Smooth muscle cell (in vitro differentiated cells): ENCODE measurements around the gene CACNA1D. TPM values are rescaled to one million over a fixed set of nuclear protein-coding genes. Genes with fewer than 3 reads are reported as not detected.

Experiments
- DNase-seq: peaks from one replicate; lab custom pipeline; 2025; ENCODE audit not compliant: unreplicated experiment; lab: John Stamatoyannopoulos, UW
- H2AFZ ChIP-seq: fragments of 200-600 bp; sonication (generic); 2 replicates; pipeline ENCODE4 v1.6.0; 2016; ENCODE audit warnings: antibody characterized with exemption, low read depth, mild to moderate bottlenecking
- H3F3A ChIP-seq: fragments of 200-600 bp; sonication (generic); 2 replicates; pipeline ENCODE4 v1.6.0; 2017; ENCODE audit warnings: antibody characterized with exemption, low read depth
- H3K27ac ChIP-seq: fragments of 200-600 bp; sonication (generic); 2 replicates; pipeline ENCODE4 v1.5.1; 2016; ENCODE audit warnings: low read depth, mild to moderate bottlenecking
- H3K27me3 ChIP-seq: fragments of 200-600 bp; sonication (generic); 2 replicates; pipeline ENCODE4 v1.6.1; 2016; ENCODE audit warnings: low read depth, mild to moderate bottlenecking
- H3K36me3 ChIP-seq: fragments of 200-600 bp; sonication (generic); 2 replicates; pipeline ENCODE4 v1.5.1; 2016; ENCODE audit warnings: low read depth
- H3K4me1 ChIP-seq: fragments of 200-600 bp; sonication (generic); 2 replicates; pipeline ENCODE4 v1.5.1; 2016; ENCODE audit warnings: low read depth
- H3K4me2 ChIP-seq: fragments of 200-600 bp; sonication (generic); 2 replicates; pipeline ENCODE4 v1.6.0; 2016; ENCODE audit warnings: mild to moderate bottlenecking
- H3K4me3 ChIP-seq: fragments of 200-600 bp; sonication (generic); 2 replicates; pipeline ENCODE4 v1.5.1; 2016; ENCODE audit warnings: mild to moderate bottlenecking
- H3K79me2 ChIP-seq: fragments of 200-600 bp; sonication (generic); 2 replicates; pipeline ENCODE4 v1.6.0; 2016; ENCODE audit warnings: low read depth, mild to moderate bottlenecking
- H3K9ac ChIP-seq: fragments of 200-600 bp; sonication (generic); 2 replicates; pipeline ENCODE4 v1.6.0; 2016; ENCODE audit warnings: low read depth
- H3K9me3 ChIP-seq: fragments of 200-600 bp; sonication (generic); replicated peaks from 2 replicates; pipeline ENCODE4 v1.5.1; 2016; ENCODE audit warnings: low read depth
- H4K20me1 ChIP-seq: fragments of 200-600 bp; sonication (generic); 2 replicates; pipeline ENCODE4 v1.6.0; 2016; ENCODE audit warnings: low read depth
- CTCF ChIP-seq: fragments of 200-600 bp; sonication (generic); IDR thresholded peaks from 2 replicates; pipeline ENCODE4 v1.5.1; 2017; ENCODE audit warnings: borderline replicate concordance, mild to moderate bottlenecking, antibody characterized with exemption; ENCODE audit not compliant: insufficient read depth, poor library complexity, severe bottlenecking
- WGBS: methylation state at CpG from one replicate; pipeline ENCODE4 v1.1.7; 2016; ENCODE audit warnings: low lambda C conversion rate; 5-methylcytosine and 5-hydroxymethylcytosine counted together
- polyA plus RNA-seq: library from polyadenylated mRNA; unstranded; fragments of >200 nt; fragmentation: Nextera tagmentation; extraction: Ambion mirVana; gene quantifications from 2 replicates; pipeline ENCODE4 v1.2.1, GENCODE V29; 2016
- total RNA-seq: library from RNA; depleted of rRNA; stranded (reverse); fragments of >200 nt; gene quantifications from 2 replicates; pipeline ENCODE4 v1.2.3, GENCODE V29; 2014

CACNA1D gene
- total and polyA plus RNA-seq, 2 experiments from 2014 or later: 0.63 to 1.4 TPM

DNA sequence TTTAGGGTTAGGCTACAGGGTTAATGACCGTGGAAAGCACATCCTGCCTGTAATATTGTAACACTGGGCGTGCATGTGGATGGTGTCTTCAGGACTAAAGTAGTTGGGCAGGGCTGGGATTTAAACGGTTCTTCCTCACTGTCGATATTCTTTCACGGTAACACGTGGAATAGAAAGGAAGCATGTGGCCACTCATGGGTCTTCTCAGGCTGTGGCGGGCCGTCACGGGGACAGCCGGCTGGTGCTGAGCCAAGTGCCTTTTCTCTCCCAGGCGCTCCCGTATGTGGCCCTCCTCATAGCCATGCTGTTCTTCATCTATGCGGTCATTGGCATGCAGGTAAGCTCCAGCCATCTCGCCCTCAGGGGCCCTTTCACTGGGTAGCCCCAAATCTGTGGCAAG is 278.2 kb downstream of the CACNA1D start:
- WGBS: 96% methylated on average over 14 of the region's 14 CpGs
- no peak for DNase-seq
- Histone ChIP-seq H2AFZ (no peak overlapping the region), H3K36me3 (no peaks in the 10 kb centered on the region), H3K4me3 (no peak overlapping the region), H3K9me3 (no peaks in the 10 kb centered on the region), H3K9ac (no peak overlapping the region), H3K27ac (no peak overlapping the region), H3K4me1 (peaks cover 10% of the 10 kb centered on the region), H4K20me1 (no peaks in the 10 kb centered on the region), H3K79me2 (no peaks in the 10 kb centered on the region), H3K4me2 (no peak overlapping the region), H3K27me3 (peaks cover 25% of the 10 kb centered on the region), H3F3A (no peaks in the 10 kb centered on the region)
- no peak for TF ChIP-seq CTCF

DNA sequence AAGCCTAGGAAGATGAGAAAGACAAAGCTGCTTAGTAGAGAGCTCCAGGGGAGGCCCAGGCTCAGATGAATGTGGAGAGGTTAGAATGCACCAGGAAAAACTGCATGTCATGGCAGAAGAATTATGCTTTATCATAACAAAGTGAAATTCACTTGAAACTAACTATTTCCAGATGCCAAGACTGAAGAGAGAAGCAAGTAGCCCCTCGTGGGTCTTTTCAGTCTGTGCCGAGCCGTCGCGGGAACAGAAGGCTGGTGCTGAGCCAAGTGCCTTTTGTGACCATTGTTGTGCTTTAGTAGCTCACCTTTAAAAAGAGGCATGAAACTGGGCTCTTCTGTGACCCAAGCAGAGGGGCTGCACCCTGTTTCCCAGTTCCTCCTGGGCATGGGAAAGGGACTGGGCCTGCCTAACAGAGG is 278.6 kb downstream of the CACNA1D start:
- TF ChIP-seq CTCF: no peak
- H3K27me3 ChIP-seq: peaks cover 21% of the 10 kb centered on the region
- H3K79me2 ChIP-seq: no peaks in the 10 kb centered on the region
- 80% methylated on average over 5 of the region's 5 CpGs for WGBS
- no peak overlapping the region for H2AFZ ChIP-seq
- no peaks in the 10 kb centered on the region for H3K9me3 ChIP-seq
- no peak overlapping the region for H3K4me3 ChIP-seq
- H3K36me3 ChIP-seq: no peaks in the 10 kb centered on the region
- H3K27ac ChIP-seq: no peak overlapping the region
- H4K20me1 ChIP-seq: no peaks in the 10 kb centered on the region
- no peaks in the 10 kb centered on the region for H3F3A ChIP-seq
- H3K4me1 ChIP-seq: peaks cover 10% of the 10 kb centered on the region
- no peak for DNase-seq
- H3K9ac ChIP-seq: no peak overlapping the region
- H3K4me2 ChIP-seq: no peak overlapping the region

GRCh38 chr3:53773611-53774368 is 279.4 kb downstream of the CACNA1D start:
- Histone ChIP-seq H3K36me3 (no peaks in the 10 kb centered on the region), H3K4me3 (no peak overlapping the region), H3K4me2 (no peak overlapping the region), H3K27ac (no peak overlapping the region), H3F3A (no peaks in the 10 kb centered on the region), H4K20me1 (no peaks in the 10 kb centered on the region), H3K9ac (no peak overlapping the region), H3K9me3 (no peaks in the 10 kb centered on the region), H3K79me2 (no peaks in the 10 kb centered on the region), H3K27me3 (peaks cover 15% of the 10 kb centered on the region), H3K4me1 (peaks cover 10% of the 10 kb centered on the region), H2AFZ (no peak overlapping the region)
- DNase-seq: no peak
- WGBS: 64% methylated on average over 10 of the region's 10 CpGs
- no peak for TF ChIP-seq CTCF

DNA sequence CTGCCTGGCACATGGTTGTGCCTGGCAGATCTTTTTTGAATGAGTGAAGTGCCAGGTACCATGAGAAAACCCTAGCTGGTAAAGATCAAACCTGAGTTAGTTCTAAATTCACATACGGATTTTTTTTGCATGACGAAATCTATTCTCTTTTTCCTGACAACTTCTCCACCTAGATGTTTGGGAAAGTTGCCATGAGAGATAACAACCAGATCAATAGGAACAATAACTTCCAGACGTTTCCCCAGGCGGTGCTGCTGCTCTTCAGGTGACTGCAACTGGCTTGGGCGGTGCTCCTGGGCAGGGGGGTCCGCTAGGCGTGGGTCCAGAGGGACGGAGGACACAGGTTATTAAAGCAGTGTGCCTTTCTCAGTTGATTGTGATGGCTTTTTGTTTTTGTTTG is 280.0 kb downstream of the CACNA1D start:
- H3K9ac ChIP-seq: no peak overlapping the region
- H3K27ac ChIP-seq: no peak overlapping the region
- H3K4me1 ChIP-seq: peaks cover 10% of the 10 kb centered on the region
- H3F3A ChIP-seq: no peaks in the 10 kb centered on the region
- no peak overlapping the region for H3K4me2 ChIP-seq
- no peak for TF ChIP-seq CTCF
- H3K9me3 ChIP-seq: no peaks in the 10 kb centered on the region
- H3K4me3 ChIP-seq: no peak overlapping the region
- no peaks in the 10 kb centered on the region for H3K79me2 ChIP-seq
- H2AFZ ChIP-seq: no peak overlapping the region
- H3K36me3 ChIP-seq: no peaks in the 10 kb centered on the region
- H4K20me1 ChIP-seq: no peaks in the 10 kb centered on the region
- WGBS: 82% methylated on average over 8 of the region's 8 CpGs
- H3K27me3 ChIP-seq: peaks cover 15% of the 10 kb centered on the region
- DNase-seq: no peak
